Effector memory CD8-positive, alpha-beta T cell (primary cell): ENCODE data around the gene TNFSF8.

Source experiments
- ATAC-seq: fragments of 150-1000 bp; cut with Tn5 transposase; replicated peaks from 2 replicates; pipeline ENCODE4 v1.10.0; 2021; ENCODE audit warnings: mild to moderate bottlenecking, moderate library complexity
- DNase-seq, 3 experiments: peaks; one replicate each; pipeline ENCODE4 v3.0.0; 2021
- H3K27ac Mint-ChIP-seq, 2 donors: one replicate each; pipeline ENCODE4 v1.8.0; 2022; ENCODE audit warnings: mild to moderate bottlenecking in 2 of 2, mixed read lengths in 2 of 2, moderate library complexity in 2 of 2
- H3K27me3 Mint-ChIP-seq, 2 donors: one replicate each; pipeline ENCODE4 v1.8.0; 2022; ENCODE audit warnings: mixed read lengths in 2 of 2
- H3K36me3 Mint-ChIP-seq: one replicate; pipeline ENCODE4 v1.8.0; 2022; ENCODE audit warnings: mild to moderate bottlenecking, moderate library complexity, mixed read lengths; ENCODE audit not compliant: insufficient read depth
- H3K4me1 Mint-ChIP-seq, 2 donors: one replicate each; pipeline ENCODE4 v1.8.0; 2022; ENCODE audit warnings: low read depth in 2 of 2, mixed read lengths in 2 of 2
- H3K4me3 Mint-ChIP-seq, 2 donors: one replicate each; pipeline ENCODE4 v1.8.0; 2022; ENCODE audit warnings: mild to moderate bottlenecking in 2 of 2, mixed read lengths in 2 of 2, moderate library complexity in 2 of 2
- H3K9me3 Mint-ChIP-seq, 2 donors: one replicate each; pipeline ENCODE4 v1.8.0; 2022; ENCODE audit warnings: mixed read lengths in 2 of 2

The TNFSF8 gene

DNA sequence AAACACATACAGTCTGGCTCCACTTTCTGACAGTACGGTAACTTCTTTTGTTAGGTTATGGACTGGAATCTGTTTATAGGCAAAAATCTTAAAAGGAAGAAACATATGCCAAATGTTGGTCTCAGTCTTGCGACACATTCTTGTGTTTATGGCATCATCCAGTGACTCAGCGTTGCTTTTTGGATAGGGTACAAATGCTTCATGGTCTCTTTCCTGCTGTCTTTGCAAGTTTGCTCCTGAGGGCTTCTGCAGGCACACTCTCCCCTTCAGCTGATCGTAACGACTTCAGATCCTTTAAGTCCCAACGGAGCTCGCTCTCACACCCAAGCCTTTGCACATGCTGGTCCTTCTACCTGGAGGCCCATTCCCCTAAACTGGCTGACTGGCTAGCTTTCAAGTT is 23.6 kb upstream of the TNFSF8 start:
- peaks cover 2% of the 10 kb centered on the region for H3K36me3 Mint-ChIP-seq
- ATAC-seq (no peak), DNase-seq (no peak)
- peak overlapping the region in 1 of 2 donors; percentile 14 for H3K27ac Mint-ChIP-seq
- peaks cover under 1 to 2% of the 10 kb centered on the region in 2 donors for H3K9me3 Mint-ChIP-seq
- H3K27me3 Mint-ChIP-seq = peaks cover 9 to 11% of the 10 kb centered on the region in 2 donors
- no peak overlapping the region for H3K4me3 Mint-ChIP-seq
- peaks cover 10 to 11% of the 10 kb centered on the region in 2 donors for H3K4me1 Mint-ChIP-seq

DNA sequence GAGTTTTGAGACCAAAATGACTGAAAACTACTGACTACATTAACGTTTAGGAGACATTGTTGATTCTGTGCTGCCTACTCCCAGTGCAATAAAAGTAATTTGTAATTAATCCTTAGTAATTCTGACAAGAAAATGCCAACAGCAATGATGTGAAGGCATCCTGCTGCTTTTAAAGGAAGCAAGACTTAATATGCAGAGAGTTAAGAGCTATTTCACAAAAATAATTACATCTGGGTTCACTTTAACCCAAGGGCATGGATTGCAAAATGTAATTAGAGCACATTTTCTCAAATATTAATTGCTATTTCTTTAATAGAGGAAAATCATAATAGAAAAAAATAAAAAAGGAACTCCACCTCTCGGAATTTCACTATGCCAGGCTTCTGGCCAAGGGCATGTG is 22.7 kb upstream of the TNFSF8 start:
- H3K9me3 Mint-ChIP-seq = no peaks in the 10 kb centered on the region
- DNase-seq = no peak
- H3K4me1 Mint-ChIP-seq = peaks cover 8 to 11% of the 10 kb centered on the region in 2 donors
- H3K4me3 Mint-ChIP-seq = no peak overlapping the region
- no peak for ATAC-seq
- no peak overlapping the region for H3K27ac Mint-ChIP-seq
- peaks cover 9 to 11% of the 10 kb centered on the region in 2 donors for H3K27me3 Mint-ChIP-seq
- H3K36me3 Mint-ChIP-seq = peaks cover 2% of the 10 kb centered on the region

DNA sequence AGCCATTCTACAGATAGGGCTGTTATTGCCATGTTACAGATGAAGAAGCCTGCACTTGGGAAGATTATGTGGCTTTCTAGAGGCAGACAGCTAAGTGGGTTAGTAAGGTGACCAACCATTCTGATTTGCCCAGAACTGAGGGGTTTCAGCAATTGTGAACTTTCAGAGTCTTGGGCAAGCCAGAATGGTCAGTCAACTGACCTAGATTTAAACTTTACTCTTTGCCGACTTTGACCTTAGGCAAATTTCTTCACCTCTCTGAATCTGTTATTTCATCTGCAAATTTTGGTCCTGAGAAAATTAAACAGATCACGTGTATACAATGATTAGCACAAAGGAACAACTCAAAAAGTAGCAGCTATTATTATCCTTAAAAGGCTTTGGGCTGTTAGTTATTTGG is 20.4 kb upstream of the TNFSF8 start:
- Mint-ChIP-seq H3K27ac (no peak overlapping the region), H3K4me3 (no peak overlapping the region), H3K27me3 (peaks cover 5 to 9% of the 10 kb centered on the region in 2 donors), H3K9me3 (no peaks in the 10 kb centered on the region), H3K4me1 (peaks cover 3 to 12% of the 10 kb centered on the region in 2 donors), H3K36me3 (peaks cover 2% of the 10 kb centered on the region)
- no peak for ATAC-seq
- no peak for DNase-seq

DNA sequence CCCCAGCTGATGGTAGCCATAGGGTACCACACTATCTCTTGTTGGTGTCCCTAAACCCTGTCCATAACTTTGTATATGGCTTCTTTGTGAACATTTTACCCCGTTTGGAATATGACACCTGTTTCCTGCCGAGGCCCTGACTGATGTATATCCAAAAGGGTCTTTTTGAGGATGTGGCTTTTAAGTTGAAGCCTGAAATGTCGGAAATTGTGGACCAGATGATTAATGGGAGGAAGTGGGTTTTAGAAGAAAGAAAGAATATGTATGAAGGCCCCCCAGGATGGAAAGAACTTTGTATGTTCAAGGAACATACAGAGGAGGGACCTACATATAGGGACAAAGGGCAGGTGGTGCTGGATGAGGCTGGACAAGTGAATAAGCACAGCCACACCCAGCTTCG is 16.7 kb upstream of the TNFSF8 start:
- no peak for DNase-seq
- peaks cover 0 to 9% of the 10 kb centered on the region in 2 donors for H3K27me3 Mint-ChIP-seq
- H3K4me3 Mint-ChIP-seq = no peak overlapping the region

DNA sequence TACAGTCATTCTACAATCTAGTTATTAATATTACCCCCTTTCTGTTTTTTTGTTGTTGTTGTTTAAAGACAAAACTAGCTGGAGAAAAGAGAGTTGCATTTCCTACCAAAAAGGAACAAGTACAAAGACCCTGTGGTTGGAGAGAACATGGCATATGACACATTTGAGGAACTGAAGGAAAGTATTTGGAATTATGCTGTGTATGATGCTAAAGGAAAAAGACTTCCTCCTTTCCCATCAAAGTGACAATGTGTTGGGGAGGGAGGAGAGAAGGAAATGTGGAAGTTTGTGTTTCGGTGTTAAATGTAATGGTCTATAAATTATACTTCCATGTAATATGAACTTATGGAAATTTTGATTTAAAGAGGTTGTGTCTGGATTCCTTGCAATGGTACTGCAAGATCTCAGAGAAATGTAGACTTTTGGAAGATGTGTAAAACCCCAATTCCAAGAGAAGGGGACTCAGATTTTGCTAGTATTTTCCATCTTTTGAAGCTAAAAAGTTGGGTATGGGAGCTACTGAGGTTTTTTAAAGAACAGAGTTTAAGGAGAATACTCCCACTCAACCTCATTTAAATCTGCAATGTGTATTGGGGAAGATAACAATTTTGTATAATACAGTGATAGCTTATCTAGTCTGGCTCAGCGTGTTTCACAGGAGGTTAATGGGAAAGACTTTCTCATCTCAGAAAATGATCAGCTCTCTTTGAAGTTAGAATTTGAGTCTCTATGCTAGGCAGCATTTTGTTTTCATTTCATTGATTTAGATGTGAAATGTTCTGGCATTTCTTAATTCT is 15.4 kb upstream of the TNFSF8 start:
- H3K27ac Mint-ChIP-seq = no peak overlapping the region
- H3K4me3 Mint-ChIP-seq = no peak overlapping the region
- no peaks in the 10 kb centered on the region for H3K36me3 Mint-ChIP-seq
- no peaks in the 10 kb centered on the region for H3K27me3 Mint-ChIP-seq
- DNase-seq (no peak), ATAC-seq (no peak)
- H3K4me1 Mint-ChIP-seq = peaks cover 3 to 12% of the 10 kb centered on the region in 2 donors
- H3K9me3 Mint-ChIP-seq = no peaks in the 10 kb centered on the region

More for the DNA sequence above, 16.7 kb upstream of the TNFSF8 start:
- Mint-ChIP-seq H3K27ac (no peak overlapping the region), H3K36me3 (peaks cover under 1% of the 10 kb centered on the region), H3K9me3 (no peaks in the 10 kb centered on the region), H3K4me1 (peaks cover 3 to 12% of the 10 kb centered on the region in 2 donors)
- no peak for ATAC-seq

DNA sequence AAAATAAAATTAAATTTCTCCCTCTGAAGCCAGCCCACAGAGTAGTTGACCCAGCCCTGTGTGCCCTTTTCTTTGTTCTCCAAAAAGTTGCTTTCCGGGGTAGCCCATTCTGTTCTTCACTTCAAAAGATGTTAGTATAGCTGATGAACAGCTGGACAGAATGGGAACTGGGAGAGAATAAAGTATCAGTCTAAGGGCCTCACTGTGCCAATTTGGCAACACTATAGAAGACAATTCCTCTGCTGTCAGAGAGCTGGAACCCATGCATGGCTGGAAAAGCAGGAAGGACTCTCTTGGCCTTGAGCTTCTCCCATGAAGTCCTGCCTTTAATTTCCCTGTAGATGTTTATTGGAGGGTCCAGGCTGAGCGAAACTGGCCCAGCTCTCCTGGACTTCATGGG is 11.0 kb upstream of the TNFSF8 start:
- Mint-ChIP-seq H3K4me3 (no peak overlapping the region), H3K9me3 (no peaks in the 10 kb centered on the region), H3K27ac (no peak overlapping the region), H3K27me3 (no peaks in the 10 kb centered on the region), H3K36me3 (no peaks in the 10 kb centered on the region), H3K4me1 (peaks cover 5 to 10% of the 10 kb centered on the region in 2 donors)
- ATAC-seq (no peak), DNase-seq (no peak)

DNA sequence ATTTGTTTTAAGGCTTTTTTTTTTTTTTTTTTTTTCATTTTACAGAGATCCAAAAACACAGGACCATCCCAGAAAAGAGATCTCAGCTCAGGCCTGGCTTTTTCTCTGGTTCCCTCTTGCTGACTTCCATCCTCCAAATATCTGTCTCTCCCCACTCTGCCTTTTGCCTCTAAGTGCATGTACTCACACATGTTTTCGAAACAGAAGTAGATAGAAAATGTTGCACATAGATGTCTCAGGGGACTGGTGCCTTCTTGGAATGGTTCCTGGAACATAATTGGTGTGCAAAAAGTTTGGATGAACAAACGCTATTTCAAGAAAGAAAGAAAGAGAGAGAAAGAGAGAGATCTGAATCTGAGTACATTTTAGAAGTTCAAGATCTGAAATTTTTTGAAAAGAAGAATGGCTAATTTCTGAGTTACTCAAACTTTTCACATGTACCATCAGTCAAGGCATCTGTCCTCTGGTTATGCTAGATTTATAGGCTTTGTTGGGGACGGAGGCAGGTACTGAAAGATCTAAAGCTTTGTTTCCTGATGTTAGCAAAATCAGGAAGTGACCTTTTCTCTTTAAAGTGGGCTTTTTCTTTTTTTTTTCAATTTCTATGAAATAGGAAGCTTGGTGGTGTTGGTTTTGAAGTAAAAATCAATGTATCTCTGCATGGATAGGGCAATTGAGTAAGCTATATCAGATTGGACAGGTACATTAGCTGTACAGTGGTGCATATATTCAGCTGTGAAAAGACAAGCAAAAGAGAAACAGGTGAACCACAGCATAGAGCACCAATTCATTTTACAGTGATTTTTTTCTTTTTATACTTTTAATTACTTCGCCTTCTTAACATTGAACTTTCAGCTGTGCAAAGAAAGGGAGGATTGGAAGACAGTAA is 8.5 kb upstream of the TNFSF8 start:
- Mint-ChIP-seq H3K4me1 (peaks cover 5 to 10% of the 10 kb centered on the region in 2 donors), H3K4me3 (no peak overlapping the region), H3K36me3 (no peaks in the 10 kb centered on the region), H3K27me3 (no peaks in the 10 kb centered on the region), H3K27ac (peak overlapping the region; percentile 1 to 65), H3K9me3 (no peaks in the 10 kb centered on the region)
- ATAC-seq (no peak), DNase-seq (no peak)

DNA sequence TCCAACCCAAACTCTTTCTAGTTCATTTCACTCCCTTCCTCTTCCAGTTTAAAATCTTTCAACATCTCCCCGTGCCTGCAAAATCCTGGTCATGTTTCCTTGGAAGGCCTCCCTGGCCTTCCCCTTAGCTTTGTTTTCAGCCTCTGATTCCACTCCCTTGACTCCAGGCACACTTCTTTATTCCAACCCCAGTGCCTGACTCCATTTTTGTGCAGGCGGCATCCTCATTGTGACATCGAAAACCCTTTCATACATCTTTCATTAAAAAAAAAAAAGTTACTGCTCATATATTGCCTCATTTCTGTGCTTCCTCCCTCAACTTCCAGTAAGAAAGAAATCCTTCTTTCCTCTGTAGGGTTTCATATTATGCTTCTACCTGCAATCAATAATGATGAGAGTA is 7.1 kb upstream of the TNFSF8 start:
- no peak overlapping the region for H3K4me3 Mint-ChIP-seq
- H3K36me3 Mint-ChIP-seq = no peaks in the 10 kb centered on the region
- H3K9me3 Mint-ChIP-seq = no peaks in the 10 kb centered on the region
- peaks cover 5 to 10% of the 10 kb centered on the region in 2 donors for H3K4me1 Mint-ChIP-seq
- DNase-seq = no peak
- H3K27ac Mint-ChIP-seq = no peak overlapping the region
- no peaks in the 10 kb centered on the region for H3K27me3 Mint-ChIP-seq
- ATAC-seq = no peak

DNA sequence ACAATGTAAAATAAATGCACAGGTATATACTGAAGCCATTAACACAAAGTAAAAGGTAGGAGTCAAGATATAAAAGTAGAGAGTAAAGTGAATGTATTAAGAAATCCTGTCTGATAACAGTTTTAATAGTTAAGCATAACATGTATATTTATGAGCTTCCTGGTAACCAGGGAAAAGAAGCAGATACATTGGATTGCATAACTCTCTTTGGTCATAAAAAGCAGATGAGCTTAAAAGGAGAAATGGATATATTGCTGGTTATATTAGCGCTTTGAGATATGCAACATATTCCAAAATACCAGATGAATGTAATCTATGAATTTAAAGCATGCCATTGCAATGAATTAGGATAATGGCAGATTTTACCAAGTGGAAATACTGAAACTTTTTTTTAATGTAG is 6.2 kb upstream of the TNFSF8 start:
- Mint-ChIP-seq H3K4me3 (no peak overlapping the region), H3K27ac (no peak overlapping the region), H3K36me3 (no peaks in the 10 kb centered on the region), H3K4me1 (peaks cover 5 to 10% of the 10 kb centered on the region in 2 donors), H3K27me3 (no peaks in the 10 kb centered on the region), H3K9me3 (no peaks in the 10 kb centered on the region)
- ATAC-seq (no peak), DNase-seq (no peak)

DNA sequence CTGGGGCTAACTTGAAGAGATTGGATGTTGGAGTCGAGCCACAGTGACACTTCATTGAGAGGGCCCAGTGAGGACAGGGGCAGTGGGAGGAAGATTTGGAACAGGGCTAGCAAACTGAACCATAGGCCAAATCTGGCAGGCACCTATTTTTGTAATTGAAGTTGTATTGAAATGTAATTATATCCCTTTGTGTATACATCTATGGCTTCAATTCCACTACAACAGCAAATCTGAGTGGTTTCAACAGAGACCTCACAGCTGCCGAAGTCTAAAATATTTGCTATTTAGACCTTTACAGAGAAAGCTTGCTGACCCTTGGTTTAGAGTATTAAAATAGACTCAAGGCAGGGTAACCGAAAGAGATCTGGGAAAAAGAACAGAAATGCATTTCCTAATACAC is 4.7 kb upstream of the TNFSF8 start:
- H3K27ac Mint-ChIP-seq = no peak overlapping the region
- peaks cover 15 to 22% of the 10 kb centered on the region in 2 donors for H3K4me1 Mint-ChIP-seq
- H3K36me3 Mint-ChIP-seq = peaks cover 8% of the 10 kb centered on the region
- H3K9me3 Mint-ChIP-seq = no peaks in the 10 kb centered on the region
- H3K27me3 Mint-ChIP-seq = no peaks in the 10 kb centered on the region
- ATAC-seq (no peak), DNase-seq (no peak)
- no peak overlapping the region for H3K4me3 Mint-ChIP-seq

DNA sequence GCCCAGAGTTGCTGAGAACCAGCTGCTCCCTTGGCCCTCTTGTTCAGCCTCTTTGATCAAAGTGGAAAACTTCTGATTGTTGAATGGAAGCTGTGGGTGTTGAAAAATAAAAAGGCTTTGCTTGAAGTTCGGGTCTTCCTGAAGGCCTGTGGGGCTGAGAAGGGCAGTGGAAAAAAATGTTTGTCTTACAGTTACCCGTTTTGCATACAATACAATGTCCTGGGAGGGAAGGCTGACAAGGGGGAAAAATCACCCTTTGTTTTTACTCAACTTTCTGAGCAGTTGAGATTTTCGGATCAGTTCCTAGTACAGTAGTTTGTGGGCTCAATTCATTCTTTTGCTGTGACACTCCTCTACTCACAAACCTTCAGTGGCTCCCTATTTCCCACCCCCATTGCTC is 2.1 kb upstream of the TNFSF8 start:
- peaks cover 11% of the 10 kb centered on the region for H3K36me3 Mint-ChIP-seq
- H3K4me3 Mint-ChIP-seq = no peak overlapping the region
- H3K27me3 Mint-ChIP-seq = no peaks in the 10 kb centered on the region
- DNase-seq (no peak), ATAC-seq (no peak)
- peak overlapping the region in 1 of 2 donors; percentile 16 for H3K27ac Mint-ChIP-seq
- no peaks in the 10 kb centered on the region for H3K9me3 Mint-ChIP-seq
- peaks cover 19 to 34% of the 10 kb centered on the region in 2 donors for H3K4me1 Mint-ChIP-seq

DNA sequence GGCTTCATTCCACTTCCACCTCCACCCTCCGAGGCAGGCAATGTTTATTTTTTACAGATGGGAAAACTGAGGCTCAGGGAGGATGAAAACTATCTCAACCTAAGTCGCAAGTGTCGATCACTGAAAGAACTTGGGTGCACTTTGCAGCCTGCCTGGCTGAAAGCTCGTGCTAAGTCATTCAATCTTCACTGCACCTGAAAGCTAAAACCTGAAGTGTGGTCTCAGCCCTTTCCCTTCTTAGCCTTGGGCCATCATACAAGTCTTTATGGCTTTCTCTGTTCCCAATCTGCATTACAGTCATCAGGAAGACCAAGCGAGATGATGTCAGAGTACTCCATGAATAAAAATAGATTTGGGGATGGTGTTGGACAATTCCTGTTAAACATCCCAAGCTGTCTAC is 1.0 kb upstream of the TNFSF8 start:
- Mint-ChIP-seq H3K36me3 (peaks cover 11% of the 10 kb centered on the region), H3K27ac (peak overlapping the region; percentile 90 to 95), H3K9me3 (no peaks in the 10 kb centered on the region), H3K4me3 (peak overlapping the region; percentile 91 to 94), H3K27me3 (no peaks in the 10 kb centered on the region), H3K4me1 (peaks cover 23 to 42% of the 10 kb centered on the region in 2 donors)
- DNase-seq (no peak), ATAC-seq (no peak)

DNA sequence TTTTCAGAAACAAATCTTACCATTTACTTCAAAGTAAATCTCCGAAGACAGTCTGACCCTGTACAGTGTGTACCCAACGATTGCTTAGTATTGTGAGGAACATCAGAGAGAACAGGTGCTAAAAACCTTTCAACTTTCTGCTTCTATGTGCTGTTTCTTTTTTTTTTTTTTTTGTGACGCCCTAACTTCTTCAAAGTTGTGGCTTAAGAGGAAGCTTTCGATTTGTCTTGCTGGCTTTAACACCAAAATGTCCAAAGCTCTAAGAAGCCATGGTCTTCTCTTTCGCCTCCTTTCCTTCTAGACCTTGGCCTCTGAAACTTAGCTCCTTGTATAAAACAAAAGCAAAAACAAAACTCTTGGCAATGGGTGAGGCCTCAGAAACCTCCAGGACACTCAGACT is 1.2 kb downstream of the TNFSF8 start:
- ATAC-seq (peak; percentile 71), DNase-seq (peak; percentile 7 to 19 (median 18))
- Mint-ChIP-seq H3K4me1 (peaks cover 38 to 58% of the 10 kb centered on the region in 2 donors), H3K36me3 (peaks cover 11% of the 10 kb centered on the region), H3K27me3 (no peaks in the 10 kb centered on the region), H3K27ac (peak overlapping the region; percentile 90 to 95), H3K9me3 (no peaks in the 10 kb centered on the region), H3K4me3 (peak overlapping the region; percentile 91 to 94)
